HG03280 (cell line): ENCODE measurements around the gene ANKRD44.

ENCODE experiments used
- ATAC-seq: cut with Tn5 transposase; IDR thresholded peaks from one replicate; pipeline ENCODE4 v1.9.1; 2021; ENCODE audit warnings: mild to moderate bottlenecking, moderate library complexity; ENCODE audit not compliant: unreplicated experiment

Gene ANKRD44

DNA sequence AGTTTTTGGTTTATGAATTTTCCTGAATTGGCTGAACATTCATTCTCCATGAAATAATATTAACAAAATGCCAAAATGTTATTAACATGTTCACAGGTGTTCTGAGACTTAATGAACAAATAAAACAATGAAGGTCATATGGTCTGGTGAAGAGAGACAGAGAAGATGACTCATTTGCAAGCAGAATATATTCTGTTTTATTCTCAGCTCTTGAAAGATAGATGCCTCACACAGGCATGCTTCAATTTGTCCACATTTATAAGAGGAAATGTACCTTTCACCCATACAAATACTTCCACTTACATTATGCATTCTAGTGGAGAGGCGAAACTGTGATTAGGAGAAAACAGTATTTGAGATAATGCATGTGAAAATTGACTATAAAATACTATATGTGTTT, 308.7 kb downstream of the ANKRD44 start:
- ATAC-seq, result no peak

- no peak for ATAC-seq
These were observed 314.7 kb downstream of the ANKRD44 start for GRCh38 chr2:196995757-196996314.

GRCh38 chr2:196994764-196995163, 315.8 kb downstream of the ANKRD44 start:
- no peak for ATAC-seq

GRCh38 chr2:196993617-196994016, 317.0 kb downstream of the ANKRD44 start:
- ATAC-seq, result no peak

DNA sequence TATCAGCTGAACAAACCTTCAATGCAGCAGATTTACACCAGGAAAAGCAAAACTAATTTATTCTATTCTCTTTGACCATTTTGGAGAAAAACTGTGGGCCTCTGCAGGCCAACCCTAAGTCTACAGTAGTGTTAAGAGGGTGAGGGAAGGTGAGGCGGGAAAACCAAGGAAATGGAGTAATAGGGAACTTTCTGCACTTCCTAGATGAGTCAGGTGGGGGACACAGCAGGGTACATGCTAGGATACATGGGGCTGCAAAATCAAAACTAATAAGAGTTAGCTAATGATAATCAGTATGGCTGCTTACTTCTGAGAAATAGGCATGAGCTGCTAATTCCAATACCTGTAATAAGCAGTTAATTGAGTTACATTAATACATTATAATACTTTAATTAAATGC, 318.1 kb downstream of the ANKRD44 start:
- ATAC-seq, result no peak

- no peak for ATAC-seq
These were observed 319.7 kb downstream of the ANKRD44 start for GRCh38 chr2:196990788-196991461.

- ATAC-seq, result no peak
These were observed 320.5 kb downstream of the ANKRD44 start for GRCh38 chr2:196990092-196990491.

DNA sequence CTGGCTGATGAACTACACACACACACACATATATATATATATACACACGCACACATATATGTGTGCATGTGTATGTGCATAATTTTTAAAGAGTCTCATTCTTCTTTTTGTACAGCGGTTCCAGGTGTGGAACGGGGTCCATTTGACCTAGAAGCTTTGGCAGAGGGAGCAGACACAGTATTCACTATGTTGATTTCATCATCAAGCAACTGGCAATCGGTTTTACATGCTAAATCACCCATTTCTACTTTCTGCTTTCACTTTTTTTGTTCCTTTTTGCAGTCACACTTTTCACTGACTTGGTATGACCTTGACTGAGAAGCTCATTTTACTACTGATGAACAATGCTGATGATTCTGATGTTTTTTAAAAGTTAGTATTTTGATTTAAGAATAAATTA, 321.1 kb downstream of the ANKRD44 start:
- ATAC-seq, result no peak

GRCh38 chr2:196988639-196989038, 321.9 kb downstream of the ANKRD44 start:
- no peak for ATAC-seq

GRCh38 chr2:196987649-196988364, 322.8 kb downstream of the ANKRD44 start:
- peak; percentile 58 for ATAC-seq

GRCh38 chr2:196987298-196987648, 323.3 kb downstream of the ANKRD44 start:
- no peak for ATAC-seq

DNA sequence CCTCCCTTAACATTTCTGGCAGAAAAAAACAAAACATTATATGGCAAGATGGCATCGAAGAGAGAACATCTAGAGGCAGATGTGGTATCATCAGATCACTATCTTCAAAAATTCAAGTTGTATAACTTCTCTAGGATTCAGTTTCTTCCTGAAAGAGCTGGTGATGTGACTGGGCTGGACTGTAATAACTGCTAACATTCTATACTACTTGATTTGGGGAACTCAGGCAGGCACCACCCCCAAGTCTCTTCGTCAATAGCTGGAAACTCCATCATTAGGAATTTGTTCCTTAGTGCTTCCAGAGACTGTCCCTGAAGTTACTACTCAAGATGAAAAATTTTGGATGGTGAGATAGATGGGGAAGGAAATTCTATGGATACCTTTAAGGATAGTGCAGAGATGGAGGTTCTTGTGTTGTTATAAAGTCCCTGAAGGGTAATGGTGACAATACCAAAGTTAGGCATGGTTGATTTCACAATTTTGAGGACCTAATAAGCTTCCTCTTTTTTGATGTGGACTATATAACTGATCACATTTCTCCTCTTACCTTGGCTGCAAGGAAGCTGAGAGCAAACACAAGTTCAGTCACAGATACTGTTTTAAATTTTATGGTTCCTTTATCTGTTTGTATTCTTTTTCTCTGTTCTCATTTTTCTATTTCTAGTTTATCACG, 324.9 kb downstream of the ANKRD44 start:
- no peak for ATAC-seq

DNA sequence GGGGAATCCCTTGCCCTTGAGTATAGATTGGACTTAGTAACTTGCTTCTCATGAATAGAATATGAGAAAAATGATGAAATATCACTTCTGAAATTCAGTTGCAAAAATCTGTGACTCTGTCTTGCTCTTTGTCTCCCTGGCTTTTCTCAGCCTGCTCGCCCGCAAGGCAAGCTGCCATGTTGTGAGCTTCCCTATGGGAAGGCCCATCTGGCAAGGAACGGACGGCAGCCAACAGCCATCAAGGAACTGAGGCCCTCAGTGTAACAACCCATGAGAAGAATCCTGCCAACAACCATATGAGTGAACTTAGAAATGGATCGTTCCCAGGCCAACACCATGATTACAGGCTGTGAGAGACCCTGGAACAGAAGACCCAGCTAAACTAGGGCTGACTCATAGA, 325.7 kb downstream of the ANKRD44 start:
- ATAC-seq, result no peak

DNA sequence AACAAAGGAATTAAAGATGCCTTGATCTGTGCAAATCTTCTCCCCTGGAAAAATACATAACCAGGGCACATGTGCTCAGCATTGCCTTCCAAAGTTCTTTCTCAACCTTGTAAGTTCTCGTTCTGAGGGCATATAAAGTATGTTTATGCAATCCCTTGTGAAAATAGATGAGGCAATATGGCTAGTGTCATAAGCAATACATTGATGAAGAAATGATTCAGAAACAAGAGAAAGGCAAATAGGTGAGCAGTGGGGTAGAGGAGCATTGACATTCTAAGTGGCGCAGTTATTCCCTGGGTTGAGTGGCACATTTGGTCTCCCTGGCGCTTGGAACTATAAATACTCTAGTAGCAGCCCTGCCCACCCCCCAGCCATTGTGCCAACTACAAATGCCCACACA, 326.6 kb downstream of the ANKRD44 start:
- ATAC-seq, result no peak

- no peak for ATAC-seq
These were observed 330.1 kb downstream of the ANKRD44 start for GRCh38 chr2:196980473-196980872.

- ATAC-seq, result no peak
These were observed 330.6 kb downstream of the ANKRD44 start for GRCh38 chr2:196980001-196980400.

- ATAC-seq, result no peak
These were observed 333.1 kb downstream of the ANKRD44 start for GRCh38 chr2:196977507-196977906.

GRCh38 chr2:196974970-196975369, 335.6 kb downstream of the ANKRD44 start:
- ATAC-seq, result no peak

GRCh38 chr2:196971574-196972279, 338.9 kb downstream of the ANKRD44 start:
- no peak for ATAC-seq

- ATAC-seq, result no peak
These were observed 340.5 kb downstream of the ANKRD44 start for GRCh38 chr2:196970099-196970498.

- ATAC-seq, result no peak
These were observed 342.1 kb downstream of the ANKRD44 start for GRCh38 chr2:196968516-196968915.
